GM15510 (cell line): Measurements from ENCODE around the gene ZBTB16.

Source experiments
- POLR2A ChIP-seq: IDR thresholded peaks from 3 replicates; pipeline ENCODE4 v1.6.1; 2011; ENCODE audit warnings: borderline replicate concordance; ENCODE audit not compliant: insufficient read length; ENCODE audit errors: extremely low read depth

Gene ZBTB16

DNA sequence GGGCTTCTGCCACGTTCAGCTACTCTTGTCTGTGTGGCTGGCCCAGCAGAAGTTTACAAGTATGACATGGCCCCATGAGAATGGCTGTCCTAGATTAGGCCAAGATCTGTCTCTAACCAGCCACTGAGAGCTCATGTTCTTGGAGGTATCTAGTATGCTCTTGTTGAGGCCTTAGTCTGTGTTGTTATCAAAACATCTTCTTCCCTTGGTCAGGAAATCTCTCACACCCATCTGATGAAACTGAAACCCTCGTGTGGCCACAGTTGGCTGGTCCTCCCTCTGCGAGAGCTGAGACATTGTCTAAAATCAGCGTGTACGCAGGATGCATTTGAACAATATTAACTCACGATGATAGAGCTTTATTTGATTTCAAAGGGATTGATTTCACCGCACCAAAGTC is 127.7 kb downstream of the ZBTB16 start:
- TF ChIP-seq POLR2A = no peak

GRCh38 chr11:114188851-114189570 is 129.5 kb downstream of the ZBTB16 start:
- no peak for TF ChIP-seq POLR2A

DNA sequence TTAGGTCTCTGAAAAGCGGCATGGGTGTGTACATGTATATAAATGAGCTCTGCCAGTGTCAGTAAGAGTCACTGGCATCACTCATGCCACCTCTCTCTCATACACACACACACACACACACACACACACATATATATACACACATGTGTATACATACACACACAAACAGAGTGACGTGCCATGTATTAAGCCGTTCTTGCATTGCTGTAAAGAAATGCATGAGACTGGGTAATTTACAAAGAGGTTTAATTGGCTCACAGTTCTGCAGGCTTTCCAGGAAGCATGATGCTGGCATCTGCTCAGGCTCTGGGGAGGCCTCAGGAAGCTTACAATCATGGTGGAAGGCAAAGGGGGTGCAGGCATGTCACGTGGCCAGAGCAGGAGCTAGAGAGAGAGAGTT is 131.1 kb downstream of the ZBTB16 start:
- no peak for TF ChIP-seq POLR2A

DNA sequence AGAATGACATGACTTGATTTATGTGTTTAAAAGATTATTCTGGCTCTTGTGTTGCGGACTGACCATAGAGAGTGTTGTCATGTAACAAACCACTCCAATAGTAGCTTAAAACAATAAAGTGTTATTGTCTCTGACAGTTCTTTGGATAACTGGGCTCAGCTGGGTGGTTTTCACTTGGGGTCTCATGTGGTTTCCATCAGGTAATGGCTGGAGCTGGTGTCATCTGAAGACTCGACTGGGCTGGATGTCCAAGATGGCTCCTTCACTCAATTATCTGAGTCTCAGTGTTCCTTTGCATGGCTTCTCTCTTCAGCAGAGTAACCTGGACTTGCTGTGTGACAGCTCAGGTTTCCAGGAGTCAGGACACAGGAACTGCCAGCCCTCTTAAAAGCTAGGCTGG is 132.4 kb downstream of the ZBTB16 start:
- TF ChIP-seq POLR2A = no peak

DNA sequence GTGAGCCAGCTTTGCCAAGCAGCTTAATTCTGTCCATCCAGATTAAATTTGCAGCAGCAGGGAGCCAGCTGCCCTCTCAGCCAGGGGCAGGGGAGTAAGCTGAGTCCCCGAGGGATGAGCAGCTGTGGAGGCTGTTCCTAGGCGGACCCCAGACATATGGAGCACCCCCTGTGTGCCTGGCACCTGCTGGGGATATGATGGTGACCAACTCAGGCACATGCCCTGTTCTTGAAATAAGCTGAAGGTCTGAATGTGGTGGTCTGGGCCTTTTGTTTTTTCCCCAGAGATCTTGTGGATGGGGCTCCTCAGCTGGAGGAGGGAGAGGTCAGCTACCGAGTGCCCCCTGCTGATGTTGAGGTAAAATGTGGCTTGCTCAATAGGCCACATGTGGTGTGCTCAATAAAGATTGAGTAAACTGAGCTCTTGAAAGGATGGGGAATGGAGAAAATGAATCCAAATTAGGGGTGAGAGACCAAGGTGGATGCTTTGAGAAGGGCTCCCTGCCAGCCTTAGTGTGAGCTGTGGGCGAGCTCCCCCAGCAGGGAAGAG is 133.4 kb downstream of the ZBTB16 start:
- TF ChIP-seq POLR2A = no peak

DNA sequence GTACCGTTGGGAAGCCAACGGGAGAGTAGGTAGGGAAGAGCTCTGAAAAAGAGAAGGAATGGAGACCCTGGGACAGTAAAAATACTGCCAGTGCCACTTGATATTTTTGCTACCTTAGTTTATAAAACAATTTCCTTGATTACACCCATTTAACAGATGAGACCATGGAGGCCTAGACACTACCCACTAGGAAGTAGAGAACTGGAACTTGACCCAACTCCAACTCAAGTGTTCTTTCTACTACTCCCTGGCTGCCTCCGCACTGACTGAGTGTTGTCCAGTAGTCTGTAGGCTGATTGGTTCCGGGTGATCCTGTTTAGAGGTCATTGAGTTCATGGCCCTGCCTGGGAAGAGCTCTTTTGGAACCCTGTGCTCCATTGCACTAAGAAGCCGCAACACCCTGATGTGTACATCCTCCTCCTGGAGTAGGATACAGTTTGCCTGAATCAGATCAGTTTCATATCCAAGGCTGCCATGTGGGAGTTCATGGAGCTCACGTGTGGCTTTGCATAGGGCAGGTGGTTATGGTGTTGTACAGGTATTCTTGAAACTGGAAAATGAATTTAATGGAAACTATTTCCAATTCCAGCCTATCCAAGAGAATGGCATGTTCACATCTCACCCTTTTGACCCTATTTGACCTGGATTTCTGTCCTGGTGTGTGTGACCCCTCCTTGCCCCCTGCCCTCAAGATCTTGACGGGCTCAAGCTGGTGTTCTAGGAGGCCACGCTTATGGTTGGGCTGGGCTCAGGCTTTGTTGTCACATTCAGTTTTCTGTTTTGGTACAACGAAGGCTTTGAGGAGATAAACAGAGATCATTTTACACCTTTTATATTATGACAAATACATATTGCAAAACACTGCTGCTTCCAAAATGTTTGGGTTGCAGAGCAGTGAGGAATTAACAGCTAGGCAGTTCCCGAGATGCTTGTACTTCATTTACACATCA is 134.5 kb downstream of the ZBTB16 start:
- no peak for TF ChIP-seq POLR2A

DNA sequence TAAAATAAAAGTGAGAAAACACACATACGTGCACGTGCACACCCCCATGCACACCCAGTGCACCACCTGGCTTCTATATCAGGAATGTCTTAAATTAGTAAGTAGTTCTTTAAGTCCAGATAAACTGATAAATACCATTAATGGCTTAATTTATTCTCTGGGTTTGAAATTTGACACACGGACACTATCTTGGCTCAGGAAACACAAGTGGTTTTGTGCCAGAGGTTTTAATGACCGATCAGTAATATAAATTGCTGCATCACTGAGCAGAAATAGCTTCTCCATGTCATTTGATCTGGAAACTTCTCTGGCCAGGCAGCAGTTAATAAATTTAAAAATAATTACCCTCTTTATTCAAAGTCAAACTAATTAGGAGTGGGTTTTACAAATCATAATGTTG is 135.2 kb downstream of the ZBTB16 start:
- TF ChIP-seq POLR2A = no peak

GRCh38 chr11:114195151-114195550 is 135.6 kb downstream of the ZBTB16 start:
- no peak for TF ChIP-seq POLR2A

DNA sequence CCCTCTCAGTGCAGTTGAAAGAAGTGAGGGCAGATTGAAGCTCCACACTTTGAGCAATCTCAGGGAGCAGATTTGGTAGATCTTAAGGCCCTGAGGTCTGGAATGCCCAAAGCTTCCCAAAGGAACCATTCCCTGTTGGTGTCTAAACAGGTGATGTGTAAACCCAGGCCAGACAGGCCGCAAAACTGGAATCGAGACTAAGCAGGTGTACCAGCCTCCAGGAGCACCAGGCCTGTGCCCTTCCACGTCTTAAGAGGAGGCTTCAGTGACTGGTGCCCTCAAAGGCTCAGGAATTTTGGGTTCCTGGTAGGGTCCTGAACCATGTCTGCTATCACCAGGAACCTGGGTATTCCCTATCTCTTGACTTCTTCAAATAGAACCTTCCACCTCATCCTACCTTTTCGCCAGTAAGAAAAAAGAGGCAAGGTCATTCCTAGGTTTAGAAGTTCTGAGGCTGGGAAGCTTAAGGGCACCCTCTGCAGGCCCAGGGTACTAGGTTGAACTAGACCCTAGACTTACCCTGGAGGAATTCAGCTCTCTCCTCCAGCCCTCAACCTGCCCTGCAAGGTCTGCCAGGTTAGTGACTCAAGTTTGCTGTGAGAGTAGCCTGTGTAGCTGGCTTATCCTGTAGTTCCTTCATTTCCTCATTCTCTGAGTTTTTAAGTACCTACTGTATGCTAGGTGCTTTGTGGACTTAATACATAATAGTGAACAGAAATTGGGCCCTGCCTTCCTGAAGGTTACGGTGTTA is 136.6 kb downstream of the ZBTB16 start:
- no peak for TF ChIP-seq POLR2A

DNA sequence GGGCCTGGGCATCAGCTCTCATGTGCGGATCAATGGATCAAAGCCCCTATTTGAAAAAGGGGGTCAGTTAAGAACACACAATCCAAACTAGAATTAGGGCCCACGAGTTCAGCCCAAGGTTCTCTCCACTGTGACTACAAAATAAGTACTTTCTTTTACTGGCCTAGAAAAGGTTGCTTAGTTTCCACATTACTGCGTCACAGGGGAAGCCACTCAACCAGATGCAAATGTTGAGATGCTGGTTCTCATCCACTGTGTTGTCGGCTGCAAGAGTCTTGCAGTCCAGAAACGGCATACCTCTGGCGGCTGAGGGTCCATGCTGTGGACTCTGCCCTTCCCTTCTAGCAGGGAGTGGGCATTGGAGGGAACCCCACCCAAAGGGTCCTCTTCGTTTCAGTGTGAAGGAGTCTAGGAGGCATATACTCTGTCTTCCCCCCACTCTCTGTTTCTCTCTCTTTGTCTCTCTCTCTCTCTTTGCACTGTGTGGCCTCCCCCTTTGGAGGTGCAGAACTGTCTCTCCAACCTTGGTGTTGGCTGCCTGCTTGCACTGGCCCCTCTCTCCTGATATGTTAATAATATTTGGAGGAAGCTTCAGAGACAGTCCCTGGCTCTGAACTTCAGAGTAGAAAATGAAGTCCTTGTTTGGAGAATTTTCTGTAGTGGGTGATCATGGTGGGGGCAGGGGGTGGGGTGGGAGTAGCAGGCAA is 137.6 kb downstream of the ZBTB16 start:
- no peak for TF ChIP-seq POLR2A

- no peak for TF ChIP-seq POLR2A
These were observed 138.4 kb downstream of the ZBTB16 start for GRCh38 chr11:114197799-114198500.

DNA sequence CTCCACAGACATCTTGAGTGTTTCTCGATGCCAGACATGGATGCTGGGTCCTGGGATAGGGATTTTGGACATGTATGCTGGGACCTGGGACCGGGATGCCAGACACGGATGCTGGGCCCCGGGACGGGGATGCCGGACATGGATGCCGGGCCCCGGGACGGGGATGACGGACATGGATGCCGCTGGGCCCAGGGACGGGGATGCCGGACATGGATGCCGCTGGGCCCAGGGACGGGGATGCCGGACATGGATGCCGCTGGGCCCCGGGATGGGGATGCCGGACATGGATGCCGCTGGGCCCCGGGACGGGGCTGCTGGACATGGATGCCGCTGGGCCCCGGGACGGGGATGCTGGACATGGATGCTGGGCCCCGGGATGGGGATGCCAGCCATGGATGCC is 139.5 kb downstream of the ZBTB16 start:
- TF ChIP-seq POLR2A = no peak

GRCh38 chr11:114200351-114201133 is 141.0 kb downstream of the ZBTB16 start:
- no peak for TF ChIP-seq POLR2A
